Fibroblast of lung (primary cell): Measurements from ENCODE around the gene NEUROG2.

Source experiments
- EZH2 ChIP-seq: IDR thresholded peaks from 2 replicates; pipeline ENCODE4 v1.5.1; 2012; ENCODE audit warnings: low read length, control low read depth, mild to moderate bottlenecking; ENCODE audit errors: missing control alignments
- TF ChIP-seq, protein P1 (sequence below), 2 donors: IDR thresholded peaks in 1 of 2; conservative IDR thresholded peaks in 1 of 2; 1 replicate in 1 of 2; 2 replicates in 1 of 2; pipeline ENCODE4 v1.5.1; 2011 to 2012; ENCODE audit warnings: low read length in 2 of 2, control low read depth in 1 of 2, inconsistent platforms in 1 of 2, low read depth in 1 of 2, mild to moderate bottlenecking in 1 of 2

- TF ChIP-seq, protein P1, sequence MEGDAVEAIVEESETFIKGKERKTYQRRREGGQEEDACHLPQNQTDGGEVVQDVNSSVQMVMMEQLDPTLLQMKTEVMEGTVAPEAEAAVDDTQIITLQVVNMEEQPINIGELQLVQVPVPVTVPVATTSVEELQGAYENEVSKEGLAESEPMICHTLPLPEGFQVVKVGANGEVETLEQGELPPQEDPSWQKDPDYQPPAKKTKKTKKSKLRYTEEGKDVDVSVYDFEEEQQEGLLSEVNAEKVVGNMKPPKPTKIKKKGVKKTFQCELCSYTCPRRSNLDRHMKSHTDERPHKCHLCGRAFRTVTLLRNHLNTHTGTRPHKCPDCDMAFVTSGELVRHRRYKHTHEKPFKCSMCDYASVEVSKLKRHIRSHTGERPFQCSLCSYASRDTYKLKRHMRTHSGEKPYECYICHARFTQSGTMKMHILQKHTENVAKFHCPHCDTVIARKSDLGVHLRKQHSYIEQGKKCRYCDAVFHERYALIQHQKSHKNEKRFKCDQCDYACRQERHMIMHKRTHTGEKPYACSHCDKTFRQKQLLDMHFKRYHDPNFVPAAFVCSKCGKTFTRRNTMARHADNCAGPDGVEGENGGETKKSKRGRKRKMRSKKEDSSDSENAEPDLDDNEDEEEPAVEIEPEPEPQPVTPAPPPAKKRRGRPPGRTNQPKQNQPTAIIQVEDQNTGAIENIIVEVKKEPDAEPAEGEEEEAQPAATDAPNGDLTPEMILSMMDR (conservative IDR thresholded peaks at IDR 0.05 in 1 of 2, IDR thresholded peaks at IDR 0.05 in 1 of 2; ENCODE audit: low read depth in 1 of 2, low read length in 2 of 2): no peak
- no peak for TF ChIP-seq EZH2
These were observed 30.1 kb downstream of the NEUROG2 start for GRCh38 chr4:112485930-112486329.
